HFFc6 (cell line): ENCODE results near the gene NEDD1. TPM values are rescaled to one million over a fixed set of nuclear protein-coding genes. Genes with fewer than 3 reads are reported as not detected.
A peak's percentile ranks its signal among the peaks of the same experiment; 100 is the strongest.

Source experiments
- DNase-seq: peaks from one replicate; pipeline ENCODE4 v3.0.0-alpha.2; 2018
- H3K27ac Mint-ChIP-seq: 2 replicates; pipeline ENCODE4 v1.8.0; 2020; ENCODE audit warnings: mild to moderate bottlenecking, mixed read lengths
- H3K27me3 Mint-ChIP-seq: 2 replicates; pipeline ENCODE4 v1.8.0; 2021; ENCODE audit warnings: mild to moderate bottlenecking, moderate library complexity, mixed read lengths; ENCODE audit not compliant: insufficient read depth
- H3K36me3 Mint-ChIP-seq: 2 replicates; pipeline ENCODE4 v1.8.0; 2021; ENCODE audit warnings: low read depth, mixed read lengths
- H3K4me1 Mint-ChIP-seq: 2 replicates; pipeline ENCODE4 v1.8.0; 2020; ENCODE audit warnings: low read depth, mixed read lengths
- H3K4me3 Mint-ChIP-seq: 2 replicates; pipeline ENCODE4 v1.8.0; 2020; ENCODE audit warnings: mild to moderate bottlenecking, moderate library complexity, mixed read lengths
- H3K9me3 Mint-ChIP-seq: 2 replicates; pipeline ENCODE4 v1.8.0; 2020; ENCODE audit warnings: mild to moderate bottlenecking, mixed read lengths
- CTCF ChIP-seq: fragments of 200-600 bp; sonication (generic); IDR thresholded peaks from 2 replicates; pipeline ENCODE4 v1.5.0; 2021; ENCODE audit warnings: antibody characterized with exemption, mild to moderate bottlenecking
- total RNA-seq, 6 experiments: library from RNA; stranded (reverse); fragmentation: NEBNext Ultra II Directional; extraction: Animal tissue kit (Norgen Biotek cat#: 25700); gene quantifications; 2 replicates in 1 of 6; 3 replicates in 5 of 6; pipeline ENCODE4 v1.2.3, GENCODE V29; 2021

Gene NEDD1
- total RNA-seq, 6 experiments from 2014 or later = 51.1 to 106 (median 60.7) TPM

GRCh38 chr12:96981911-96982310 lies 74.9 kb downstream of the NEDD1 start:
- no peaks in the 10 kb centered on the region for H3K36me3 Mint-ChIP-seq

GRCh38 chr12:96982671-96983070 lies 75.6 kb downstream of the NEDD1 start:
- H3K4me1 Mint-ChIP-seq = peaks cover 13% of the 10 kb centered on the region
- no peak overlapping the region for H3K4me3 Mint-ChIP-seq
- no peak overlapping the region for H3K27ac Mint-ChIP-seq
- no peak for DNase-seq
- H3K27me3 Mint-ChIP-seq = no peaks in the 10 kb centered on the region
- H3K36me3 Mint-ChIP-seq = no peaks in the 10 kb centered on the region
- no peak for TF ChIP-seq CTCF
- no peaks in the 10 kb centered on the region for H3K9me3 Mint-ChIP-seq

More at GRCh38 chr12:96981911-96982310, 74.9 kb downstream of the NEDD1 start:
- no peak for DNase-seq
- no peak for TF ChIP-seq CTCF
- H3K4me3 Mint-ChIP-seq = no peak overlapping the region
- no peaks in the 10 kb centered on the region for H3K9me3 Mint-ChIP-seq
- no peaks in the 10 kb centered on the region for H3K27me3 Mint-ChIP-seq
- peaks cover 13% of the 10 kb centered on the region for H3K4me1 Mint-ChIP-seq
- no peak overlapping the region; the same call in 1 of the 2 replicates for H3K27ac Mint-ChIP-seq

GRCh38 chr12:96985515-96986362 lies 78.7 kb downstream of the NEDD1 start:
- H3K4me1 Mint-ChIP-seq = peaks cover 11% of the 10 kb centered on the region
- 0 out of 2 replicates have a peak, but pooled peaks cover 6% of the 10 kb centered on the region for H3K27me3 Mint-ChIP-seq
- no peak overlapping the region for H3K27ac Mint-ChIP-seq
- TF ChIP-seq CTCF = peak; percentile 95
- H3K9me3 Mint-ChIP-seq = no peaks in the 10 kb centered on the region
- H3K4me3 Mint-ChIP-seq = peak overlapping the region; percentile 50; the same call in 1 of the 2 replicates
- no peak for DNase-seq
- no peaks in the 10 kb centered on the region for H3K36me3 Mint-ChIP-seq

GRCh38 chr12:96986883-96987523 lies 79.9 kb downstream of the NEDD1 start:
- no peaks in the 10 kb centered on the region for H3K36me3 Mint-ChIP-seq
- DNase-seq = peak; percentile 7
- H3K4me1 Mint-ChIP-seq = no peaks in the 10 kb centered on the region
- TF ChIP-seq CTCF = peak; percentile 82
- H3K9me3 Mint-ChIP-seq = no peaks in the 10 kb centered on the region
- 0 out of 2 replicates have a peak, but pooled peaks cover 6% of the 10 kb centered on the region for H3K27me3 Mint-ChIP-seq
- no peak overlapping the region for H3K4me3 Mint-ChIP-seq
- H3K27ac Mint-ChIP-seq = no peak overlapping the region

- DNase-seq = no peak
- H3K4me1 Mint-ChIP-seq = no peaks in the 10 kb centered on the region
These were observed 81.9 kb downstream of the NEDD1 start for GRCh38 chr12:96988919-96989318.

More at GRCh38 chr12:96988919-96989318, 81.9 kb downstream of the NEDD1 start:
- Mint-ChIP-seq H3K27ac (no peak overlapping the region), H3K4me3 (no peak overlapping the region), H3K27me3 (0 out of 2 replicates have a peak, but pooled peaks cover 6% of the 10 kb centered on the region), H3K36me3 (no peaks in the 10 kb centered on the region), H3K9me3 (no peaks in the 10 kb centered on the region)
- TF ChIP-seq CTCF = no peak
